HG02884 (cell line): ENCODE measurements around the gene CALN1.
"Not testable (repeated sequence)": the region's sequence is repeated elsewhere in the genome, so short reads cannot be mapped to it uniquely, and the experiment has no call there.

Source experiments
- ATAC-seq: cut with Tn5 transposase; IDR thresholded peaks from one replicate; pipeline ENCODE4 v1.9.1; 2021; ENCODE audit warnings: mild to moderate bottlenecking, moderate library complexity; ENCODE audit not compliant: unreplicated experiment

Gene CALN1

GRCh38 chr7:72209006-72209405 is 203.1 kb downstream of the CALN1 start:
- not testable (repeated sequence) for ATAC-seq

GRCh38 chr7:72196176-72196575 is 216.0 kb downstream of the CALN1 start:
- ATAC-seq: no peak

GRCh38 chr7:72190919-72191318 is 221.2 kb downstream of the CALN1 start:
- no peak for ATAC-seq

GRCh38 chr7:72190146-72190545 is 222.0 kb downstream of the CALN1 start:
- no peak for ATAC-seq

- ATAC-seq: no peak
Observed at GRCh38 chr7:72187179-72187578, 225.0 kb downstream of the CALN1 start.

GRCh38 chr7:72183835-72184234 is 228.3 kb downstream of the CALN1 start:
- ATAC-seq: no peak

GRCh38 chr7:72182036-72182435 is 230.1 kb downstream of the CALN1 start:
- ATAC-seq: no peak

- ATAC-seq: no peak
Observed at GRCh38 chr7:72176875-72177274, 235.3 kb downstream of the CALN1 start.

- ATAC-seq: no peak
Observed at GRCh38 chr7:72170475-72170874, 241.7 kb downstream of the CALN1 start.

GRCh38 chr7:72163271-72163670 is 248.9 kb downstream of the CALN1 start:
- ATAC-seq: no peak

GRCh38 chr7:72161534-72161933 is 250.6 kb downstream of the CALN1 start:
- no peak for ATAC-seq

- ATAC-seq: no peak
Observed at GRCh38 chr7:72159911-72160310, 252.2 kb downstream of the CALN1 start.

GRCh38 chr7:72156671-72157070 is 255.5 kb downstream of the CALN1 start:
- ATAC-seq: no peak

- ATAC-seq: no peak
Observed at GRCh38 chr7:72153132-72153512, 259.0 kb downstream of the CALN1 start.

- ATAC-seq: no peak
Observed at GRCh38 chr7:72152161-72153131, 259.7 kb downstream of the CALN1 start.

- ATAC-seq: no peak
Observed at GRCh38 chr7:72140566-72140965, 271.6 kb downstream of the CALN1 start.

- ATAC-seq: no peak
Observed at GRCh38 chr7:72127136-72127535, 285.0 kb downstream of the CALN1 start.

GRCh38 chr7:72123913-72124312 is 288.2 kb downstream of the CALN1 start:
- ATAC-seq: no peak

- no peak for ATAC-seq
Observed at GRCh38 chr7:72118366-72118765, 293.8 kb downstream of the CALN1 start.

GRCh38 chr7:72114129-72114528 is 298.0 kb downstream of the CALN1 start:
- ATAC-seq: no peak

- ATAC-seq: no peak
Observed at GRCh38 chr7:72112992-72113391, 299.1 kb downstream of the CALN1 start.

GRCh38 chr7:72112530-72112929 is 299.6 kb downstream of the CALN1 start:
- ATAC-seq: no peak

GRCh38 chr7:72111086-72111485 is 301.1 kb downstream of the CALN1 start:
- no peak for ATAC-seq
